ENCODE data around the gene FAM168B.

The FAM168B gene

GRCh38 chr2:131040661-131041401 is 52.4 kb downstream of the FAM168B start:
- in situ Hi-C loops (cut with HindIII; ENCODE audit: low sequenced_read_pairs): no loop called here

GRCh38 chr2:131039908-131040660 is 53.2 kb downstream of the FAM168B start:
- in situ Hi-C loops (cut with HindIII; ENCODE audit: low sequenced_read_pairs): no loop called here

GRCh38 chr2:131039535-131039907 is 53.7 kb downstream of the FAM168B start:
- in situ Hi-C loops (cut with HindIII; ENCODE audit: low sequenced_read_pairs): no loop called here

GRCh38 chr2:131039101-131039440 is 54.2 kb downstream of the FAM168B start:
- in situ Hi-C loops (cut with HindIII; ENCODE audit: low sequenced_read_pairs): no loop called here

GRCh38 chr2:131038258-131039100 is 54.8 kb downstream of the FAM168B start:
- in situ Hi-C loops (cut with HindIII; ENCODE audit: low sequenced_read_pairs): no loop called here

- in situ Hi-C loops (cut with HindIII; ENCODE audit: low sequenced_read_pairs): no loop called here
Measured at GRCh38 chr2:131037398-131038257, 55.6 kb downstream of the FAM168B start.

- in situ Hi-C loops (cut with HindIII; ENCODE audit: low sequenced_read_pairs): no loop called here
Measured at GRCh38 chr2:131036696-131037397, 56.4 kb downstream of the FAM168B start.

GRCh38 chr2:131036269-131036668 is 57.0 kb downstream of the FAM168B start:
- in situ Hi-C loops (cut with HindIII; ENCODE audit: low sequenced_read_pairs): no loop called here

- in situ Hi-C loops (cut with HindIII; ENCODE audit: low sequenced_read_pairs): no loop called here
Measured at GRCh38 chr2:131035826-131036231, 57.4 kb downstream of the FAM168B start.

- in situ Hi-C loops (cut with HindIII; ENCODE audit: low sequenced_read_pairs): no loop called here
Measured at GRCh38 chr2:131035112-131035825, 58.0 kb downstream of the FAM168B start.

- in situ Hi-C loops (cut with HindIII; ENCODE audit: low sequenced_read_pairs): no loop called here
Measured at GRCh38 chr2:131034122-131035051, 58.9 kb downstream of the FAM168B start.

- in situ Hi-C loops (cut with HindIII; ENCODE audit: low sequenced_read_pairs): no loop called here
Measured at GRCh38 chr2:131033786-131034121, 59.5 kb downstream of the FAM168B start.

- in situ Hi-C loops (cut with HindIII; ENCODE audit: low sequenced_read_pairs): no loop called here
Measured at GRCh38 chr2:131032393-131032836, 60.8 kb downstream of the FAM168B start.

GRCh38 chr2:131031875-131032274 is 61.4 kb downstream of the FAM168B start:
- in situ Hi-C loops (cut with HindIII; ENCODE audit: low sequenced_read_pairs): no loop called here

- in situ Hi-C loops (cut with HindIII; ENCODE audit: low sequenced_read_pairs): no loop called here
Measured at GRCh38 chr2:131031431-131031841, 61.8 kb downstream of the FAM168B start.

- in situ Hi-C loops (cut with HindIII; ENCODE audit: low sequenced_read_pairs): no loop called here
Measured at GRCh38 chr2:131030478-131030971, 62.7 kb downstream of the FAM168B start.

GRCh38 chr2:131029812-131030211 is 63.4 kb downstream of the FAM168B start:
- in situ Hi-C loops (cut with HindIII; ENCODE audit: low sequenced_read_pairs): no loop called here

Data from endothelial cell of hepatic sinusoid (primary cell).